Activated CD4-positive, alpha-beta memory T cell treated with anti-CD3 and anti-CD28 coated beads for 36 hours (primary cell): ENCODE results near the gene SLC9A7. TPM values are rescaled to one million over a fixed set of nuclear protein-coding genes. Genes with fewer than 3 reads are reported as not detected.

Experiments used
- CTCF ChIA-PET: fragments of 350-600 bp; sonication (Branson Sonifier 250); formaldehyde crosslinking; loops from one replicate; lab custom pipeline; 2021; ENCODE audit warnings: antibody characterized with exemption, inconsistent platforms; lab: Charles Lee
- POLR2A ChIA-PET: fragments of 350-600 bp; sonication (Branson Sonifier 250); formaldehyde crosslinking; loops from one replicate; lab custom pipeline; 2021; ENCODE audit warnings: antibody characterized with exemption; lab: Charles Lee
- DNase-seq: peaks from one replicate; pipeline ENCODE4 v3.0.0-alpha.2; 2020
- H3K27ac Mint-ChIP-seq: one replicate; pipeline ENCODE4 v1.8.0; 2021; ENCODE audit warnings: mixed read lengths
- H3K27me3 Mint-ChIP-seq: one replicate; pipeline ENCODE4 v1.8.0; 2021; ENCODE audit warnings: mixed read lengths
- H3K36me3 Mint-ChIP-seq: one replicate; pipeline ENCODE4 v1.8.0; 2021; ENCODE audit warnings: mixed read lengths
- H3K4me1 Mint-ChIP-seq: one replicate; pipeline ENCODE4 v1.8.0; 2021; ENCODE audit warnings: low read depth, mixed read lengths
- H3K4me3 Mint-ChIP-seq: one replicate; pipeline ENCODE4 v1.8.0; 2021; ENCODE audit warnings: mild to moderate bottlenecking, mixed read lengths
- H3K9me3 Mint-ChIP-seq: one replicate; pipeline ENCODE4 v1.8.0; 2021; ENCODE audit warnings: mixed read lengths
- intact Hi-C: fragments of 100-400 bp; cut with micrococcal nuclease; formaldehyde crosslinking; loops from one replicate; pipeline ENCODE4 v1.15.1; 2023
- total RNA-seq, 2 experiments: library from RNA; stranded (reverse); gene quantifications; one replicate each; pipeline ENCODE4 v1.2.3, GENCODE V29; 2021

The SLC9A7 gene
- total RNA-seq, 2 experiments from 2014 or later: 17.7 to 17.8 TPM

GRCh38 chrX:46575991-46576392 is 182.9 kb downstream of the SLC9A7 start:
- intact Hi-C loops: loop anchor here (5.0 to 10.0 kb wide), 3 partner anchors 36 to 811 kb away; no protein-coding TSS in a partner anchor
- Mint-ChIP-seq H3K27ac (peak overlapping the region; percentile 83), H3K27me3 (no peaks in the 10 kb centered on the region), H3K4me1 (peaks cover 63% of the 10 kb centered on the region), H3K4me3 (peak overlapping the region; percentile 82), H3K9me3 (no peaks in the 10 kb centered on the region), H3K36me3 (peaks cover 7% of the 10 kb centered on the region)
- CTCF ChIA-PET: interaction anchor here (0.7 kb wide), 1 partner anchor 66 kb away, joined by 3 read pairs; no protein-coding TSS in a partner anchor
- POLR2A ChIA-PET: interaction anchor here (1.1 to 2.5 kb wide), 2 partner anchors 11 to 35 kb away, joined by 3 to 12 read pairs; no protein-coding TSS in a partner anchor
- peak; percentile 20 for DNase-seq

DNA sequence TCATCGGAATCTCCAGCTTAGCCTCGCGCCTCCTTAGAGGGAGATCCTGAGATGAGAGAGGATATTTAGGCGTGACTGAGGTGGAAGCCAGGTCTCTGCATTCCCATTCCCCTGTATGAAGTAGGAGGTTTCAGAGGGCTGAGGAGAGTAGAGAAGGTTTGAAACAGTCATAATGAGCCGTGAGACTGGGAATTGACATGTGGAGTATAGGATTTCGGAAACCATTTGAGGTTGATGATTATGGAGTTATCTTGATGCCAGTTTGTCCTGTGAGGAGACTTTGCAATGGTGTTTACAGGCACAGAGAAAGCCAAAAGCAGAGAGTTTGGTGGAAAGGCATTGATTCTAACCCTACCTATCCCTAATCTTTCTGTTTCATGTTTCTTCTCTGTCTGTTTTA is 183.3 kb downstream of the SLC9A7 start:
- H3K36me3 Mint-ChIP-seq: peaks cover 7% of the 10 kb centered on the region
- intact Hi-C loops: loop anchor here (5.0 to 10.0 kb wide), 3 partner anchors 37 to 811 kb away; no protein-coding TSS in a partner anchor
- no peak for DNase-seq
- peak overlapping the region; percentile 82 for H3K4me3 Mint-ChIP-seq
- POLR2A ChIA-PET: interaction anchor here (1.1 kb wide), 1 partner anchor 35 kb away, joined by 3 read pairs; no protein-coding TSS in a partner anchor
- H3K4me1 Mint-ChIP-seq: peaks cover 65% of the 10 kb centered on the region
- CTCF ChIA-PET: interaction anchor here (0.7 kb wide), 1 partner anchor 66 kb away, joined by 3 read pairs; no protein-coding TSS in a partner anchor
- no peaks in the 10 kb centered on the region for H3K27me3 Mint-ChIP-seq
- H3K9me3 Mint-ChIP-seq: no peaks in the 10 kb centered on the region
- peak overlapping the region; percentile 83 for H3K27ac Mint-ChIP-seq

DNA sequence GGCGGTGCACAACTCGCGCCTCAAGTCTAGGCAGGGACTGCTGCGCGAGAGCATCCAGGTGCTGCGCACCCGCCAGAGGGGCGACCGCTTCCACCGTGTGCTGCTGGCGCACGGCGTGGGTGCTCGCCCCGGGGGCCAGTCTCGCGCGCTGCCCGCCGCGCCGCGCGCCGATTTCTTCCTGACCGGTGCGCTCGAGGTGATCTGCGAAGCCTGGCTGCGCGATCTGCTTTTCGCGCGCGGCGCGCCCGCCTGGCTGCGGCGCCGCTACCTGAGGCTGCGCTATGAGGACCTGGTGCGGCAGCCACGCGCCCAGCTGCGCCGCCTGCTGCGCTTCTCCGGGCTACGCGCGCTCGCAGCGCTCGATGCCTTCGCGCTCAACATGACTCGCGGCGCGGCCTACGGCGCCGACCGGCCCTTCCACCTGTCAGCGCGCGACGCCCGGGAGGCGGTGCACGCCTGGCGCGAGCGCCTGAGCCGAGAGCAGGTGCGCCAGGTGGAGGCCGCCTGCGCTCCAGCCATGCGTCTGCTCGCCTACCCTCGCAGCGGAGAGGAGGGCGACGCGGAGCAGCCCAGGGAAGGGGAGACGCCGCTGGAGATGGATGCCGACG is 184.0 kb downstream of the SLC9A7 start:
- Mint-ChIP-seq H3K36me3 (peaks cover 7% of the 10 kb centered on the region), H3K27ac (no peak overlapping the region), H3K9me3 (no peaks in the 10 kb centered on the region), H3K4me1 (peaks cover 60% of the 10 kb centered on the region), H3K27me3 (no peaks in the 10 kb centered on the region), H3K4me3 (peak overlapping the region; percentile 82)
- peak; percentile 57 for DNase-seq
- CTCF ChIA-PET: no interaction called here
- intact Hi-C loops: loop anchor here (5.0 to 10.0 kb wide), 4 partner anchors 37 to 810 kb away; no protein-coding TSS in a partner anchor
- POLR2A ChIA-PET: no interaction called here

DNA sequence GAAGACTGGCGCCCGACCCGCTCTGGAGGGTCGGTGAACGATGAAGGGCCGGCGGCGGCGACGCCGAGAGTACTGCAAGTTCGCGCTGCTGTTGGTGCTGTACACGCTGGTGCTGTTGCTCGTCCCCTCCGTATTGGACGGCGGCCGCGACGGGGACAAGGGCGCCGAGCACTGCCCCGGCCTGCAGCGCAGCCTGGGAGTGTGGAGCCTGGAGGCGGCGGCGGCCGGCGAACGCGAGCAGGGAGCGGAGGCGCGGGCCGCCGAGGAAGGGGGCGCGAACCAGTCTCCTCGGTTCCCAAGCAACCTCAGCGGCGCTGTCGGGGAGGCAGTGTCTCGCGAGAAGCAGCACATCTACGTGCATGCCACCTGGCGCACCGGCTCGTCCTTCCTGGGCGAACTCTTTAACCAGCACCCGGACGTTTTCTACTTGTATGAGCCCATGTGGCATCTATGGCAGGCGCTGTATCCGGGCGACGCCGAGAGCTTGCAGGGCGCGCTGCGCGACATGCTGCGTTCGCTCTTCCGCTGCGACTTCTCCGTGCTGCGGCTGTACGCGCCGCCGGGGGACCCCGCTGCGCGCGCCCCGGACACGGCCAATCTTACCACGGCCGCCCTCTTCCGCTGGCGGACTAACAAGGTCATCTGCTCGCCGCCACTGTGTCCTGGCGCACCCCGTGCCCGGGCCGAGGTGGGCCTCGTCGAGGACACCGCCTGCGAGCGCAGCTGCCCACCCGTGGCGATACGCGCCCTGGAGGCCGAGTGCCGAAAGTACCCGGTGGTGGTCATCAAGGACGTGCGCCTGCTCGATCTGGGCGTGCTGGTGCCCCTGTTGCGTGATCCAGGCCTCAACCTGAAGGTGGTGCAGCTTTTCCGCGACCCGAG is 184.8 kb downstream of the SLC9A7 start:
- POLR2A ChIA-PET: no interaction called here
- peak overlapping the region; percentile 76 for H3K4me3 Mint-ChIP-seq
- H3K4me1 Mint-ChIP-seq: peaks cover 53% of the 10 kb centered on the region
- H3K27me3 Mint-ChIP-seq: no peaks in the 10 kb centered on the region
- peak; percentile 80 for DNase-seq
- H3K27ac Mint-ChIP-seq: peak overlapping the region; percentile 91
- H3K9me3 Mint-ChIP-seq: no peaks in the 10 kb centered on the region
- intact Hi-C loops: loop anchor here (2.0 to 10.0 kb wide), 4 partner anchors 129 to 809 kb away; no protein-coding TSS in a partner anchor
- CTCF ChIA-PET: no interaction called here
- peaks cover 4% of the 10 kb centered on the region for H3K36me3 Mint-ChIP-seq

- peak within 1 kb of the TSS; percentile 91 for H3K27ac Mint-ChIP-seq
- H3K9me3 Mint-ChIP-seq: no peaks in the 10 kb centered on the region
- H3K27me3 Mint-ChIP-seq: no peaks in the 10 kb centered on the region
- CTCF ChIA-PET: interaction anchor here (1.0 to 1.4 kb wide), 2 partner anchors 13 to 136 kb away, joined by 3 to 6 read pairs; no protein-coding TSS in a partner anchor
- intact Hi-C loops: loop anchor here (2.0 to 10.0 kb wide), 4 partner anchors 129 to 809 kb away; no protein-coding TSS in a partner anchor
- peaks cover 2% of the 10 kb centered on the region for H3K36me3 Mint-ChIP-seq
- H3K4me3 Mint-ChIP-seq: peak within 1 kb of the TSS; percentile 76
- DNase-seq: peak; percentile 73
- peaks cover 47% of the 10 kb centered on the region for H3K4me1 Mint-ChIP-seq
- POLR2A ChIA-PET: interaction anchor here (0.9 to 1.3 kb wide), 5 partner anchors 53 to 571 kb away, joined by 3 read pairs; partner anchors contain the start of genes NDUFB11 and RBM10
These were observed 185.5 kb downstream of the SLC9A7 start, which contains the start of gene CHST7 for GRCh38 chrX:46573331-46573891. TSS of gene CHST7 (plus strand) at chrX:46573765. CDS start at chrX:46573932, 167 bp downstream.

- Mint-ChIP-seq H3K27me3 (no peaks in the 10 kb centered on the region), H3K4me1 (peaks cover 40% of the 10 kb centered on the region), H3K4me3 (peak overlapping the region; percentile 76), H3K27ac (peak overlapping the region; percentile 91), H3K9me3 (no peaks in the 10 kb centered on the region), H3K36me3 (no peaks in the 10 kb centered on the region)
- CTCF ChIA-PET: interaction anchor here (0.7 to 1.4 kb wide), 4 partner anchors 9 to 137 kb away, joined by 3 to 6 read pairs (median 3); no protein-coding TSS in a partner anchor
- DNase-seq: peak; percentile 70
- intact Hi-C loops: loop anchor here (1.0 to 10.0 kb wide), 8 partner anchors 16 to 808 kb away; partner anchors contain the start of gene ZNF674
- POLR2A ChIA-PET: interaction anchor here (0.9 to 1.5 kb wide), 6 partner anchors 18 to 572 kb away, joined by 3 to 5 read pairs (median 3); partner anchors contain the start of genes NDUFB11 and RBM10
These were observed 186.5 kb downstream of the SLC9A7 start for GRCh38 chrX:46572340-46572936.

- DNase-seq: no peak
- ChIA-PET POLR2A (interaction anchor here (0.6 to 1.5 kb wide), 4 partner anchors 9 to 779 kb away, joined by 3 to 5 read pairs (median 4); no protein-coding TSS in a partner anchor), CTCF (interaction anchor here (0.6 to 1.4 kb wide), 3 partner anchors 15 to 755 kb away, joined by 3 to 6 read pairs (median 3); no protein-coding TSS in a partner anchor)
- H3K4me3 Mint-ChIP-seq: peak overlapping the region; percentile 76
- no peaks in the 10 kb centered on the region for H3K9me3 Mint-ChIP-seq
- H3K27ac Mint-ChIP-seq: peak overlapping the region; percentile 91
- H3K27me3 Mint-ChIP-seq: no peaks in the 10 kb centered on the region
- H3K36me3 Mint-ChIP-seq: no peaks in the 10 kb centered on the region
- intact Hi-C loops: loop anchor here (1.0 to 10.0 kb wide), 8 partner anchors 17 to 807 kb away; partner anchors contain the start of gene ZNF674
- H3K4me1 Mint-ChIP-seq: peaks cover 33% of the 10 kb centered on the region
These were observed 187.2 kb downstream of the SLC9A7 start for GRCh38 chrX:46571423-46572339.

- ChIA-PET CTCF (no interaction called here), POLR2A (no interaction called here)
- intact Hi-C loops: loop anchor here (5.0 to 10.0 kb wide), 3 partner anchors 125 to 805 kb away; no protein-coding TSS in a partner anchor
- no peak overlapping the region for H3K27ac Mint-ChIP-seq
- no peak overlapping the region for H3K4me3 Mint-ChIP-seq
- H3K36me3 Mint-ChIP-seq: peaks cover 4% of the 10 kb centered on the region
- peaks cover 23% of the 10 kb centered on the region for H3K4me1 Mint-ChIP-seq
- DNase-seq: no peak
- no peaks in the 10 kb centered on the region for H3K27me3 Mint-ChIP-seq
- no peaks in the 10 kb centered on the region for H3K9me3 Mint-ChIP-seq
These were observed 189.3 kb downstream of the SLC9A7 start for GRCh38 chrX:46569621-46570020.

- DNase-seq: no peak
- peaks cover 19% of the 10 kb centered on the region for H3K4me1 Mint-ChIP-seq
- POLR2A ChIA-PET: no interaction called here
- no peaks in the 10 kb centered on the region for H3K27me3 Mint-ChIP-seq
- CTCF ChIA-PET: no interaction called here
- H3K27ac Mint-ChIP-seq: no peak overlapping the region
- no peak overlapping the region for H3K4me3 Mint-ChIP-seq
- peaks cover 4% of the 10 kb centered on the region for H3K36me3 Mint-ChIP-seq
- intact Hi-C loops: no loop called here
- no peaks in the 10 kb centered on the region for H3K9me3 Mint-ChIP-seq
These were observed 191.5 kb downstream of the SLC9A7 start for GRCh38 chrX:46567388-46567787.
